GM18499 (cell line): Measurements from ENCODE around the gene BAZ1B.
"Not testable (repeated sequence)": the region's sequence is repeated elsewhere in the genome, so short reads cannot be mapped to it uniquely, and the experiment has no call there.

Experiments
- ATAC-seq: cut with Tn5 transposase; IDR thresholded peaks from one replicate; pipeline ENCODE4 v1.9.1; 2021; ENCODE audit warnings: moderate number of reproducible peaks; ENCODE audit not compliant: insufficient read depth, unreplicated experiment

Gene BAZ1B, protein sequence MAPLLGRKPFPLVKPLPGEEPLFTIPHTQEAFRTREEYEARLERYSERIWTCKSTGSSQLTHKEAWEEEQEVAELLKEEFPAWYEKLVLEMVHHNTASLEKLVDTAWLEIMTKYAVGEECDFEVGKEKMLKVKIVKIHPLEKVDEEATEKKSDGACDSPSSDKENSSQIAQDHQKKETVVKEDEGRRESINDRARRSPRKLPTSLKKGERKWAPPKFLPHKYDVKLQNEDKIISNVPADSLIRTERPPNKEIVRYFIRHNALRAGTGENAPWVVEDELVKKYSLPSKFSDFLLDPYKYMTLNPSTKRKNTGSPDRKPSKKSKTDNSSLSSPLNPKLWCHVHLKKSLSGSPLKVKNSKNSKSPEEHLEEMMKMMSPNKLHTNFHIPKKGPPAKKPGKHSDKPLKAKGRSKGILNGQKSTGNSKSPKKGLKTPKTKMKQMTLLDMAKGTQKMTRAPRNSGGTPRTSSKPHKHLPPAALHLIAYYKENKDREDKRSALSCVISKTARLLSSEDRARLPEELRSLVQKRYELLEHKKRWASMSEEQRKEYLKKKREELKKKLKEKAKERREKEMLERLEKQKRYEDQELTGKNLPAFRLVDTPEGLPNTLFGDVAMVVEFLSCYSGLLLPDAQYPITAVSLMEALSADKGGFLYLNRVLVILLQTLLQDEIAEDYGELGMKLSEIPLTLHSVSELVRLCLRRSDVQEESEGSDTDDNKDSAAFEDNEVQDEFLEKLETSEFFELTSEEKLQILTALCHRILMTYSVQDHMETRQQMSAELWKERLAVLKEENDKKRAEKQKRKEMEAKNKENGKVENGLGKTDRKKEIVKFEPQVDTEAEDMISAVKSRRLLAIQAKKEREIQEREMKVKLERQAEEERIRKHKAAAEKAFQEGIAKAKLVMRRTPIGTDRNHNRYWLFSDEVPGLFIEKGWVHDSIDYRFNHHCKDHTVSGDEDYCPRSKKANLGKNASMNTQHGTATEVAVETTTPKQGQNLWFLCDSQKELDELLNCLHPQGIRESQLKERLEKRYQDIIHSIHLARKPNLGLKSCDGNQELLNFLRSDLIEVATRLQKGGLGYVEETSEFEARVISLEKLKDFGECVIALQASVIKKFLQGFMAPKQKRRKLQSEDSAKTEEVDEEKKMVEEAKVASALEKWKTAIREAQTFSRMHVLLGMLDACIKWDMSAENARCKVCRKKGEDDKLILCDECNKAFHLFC (N-terminal part only)

DNA sequence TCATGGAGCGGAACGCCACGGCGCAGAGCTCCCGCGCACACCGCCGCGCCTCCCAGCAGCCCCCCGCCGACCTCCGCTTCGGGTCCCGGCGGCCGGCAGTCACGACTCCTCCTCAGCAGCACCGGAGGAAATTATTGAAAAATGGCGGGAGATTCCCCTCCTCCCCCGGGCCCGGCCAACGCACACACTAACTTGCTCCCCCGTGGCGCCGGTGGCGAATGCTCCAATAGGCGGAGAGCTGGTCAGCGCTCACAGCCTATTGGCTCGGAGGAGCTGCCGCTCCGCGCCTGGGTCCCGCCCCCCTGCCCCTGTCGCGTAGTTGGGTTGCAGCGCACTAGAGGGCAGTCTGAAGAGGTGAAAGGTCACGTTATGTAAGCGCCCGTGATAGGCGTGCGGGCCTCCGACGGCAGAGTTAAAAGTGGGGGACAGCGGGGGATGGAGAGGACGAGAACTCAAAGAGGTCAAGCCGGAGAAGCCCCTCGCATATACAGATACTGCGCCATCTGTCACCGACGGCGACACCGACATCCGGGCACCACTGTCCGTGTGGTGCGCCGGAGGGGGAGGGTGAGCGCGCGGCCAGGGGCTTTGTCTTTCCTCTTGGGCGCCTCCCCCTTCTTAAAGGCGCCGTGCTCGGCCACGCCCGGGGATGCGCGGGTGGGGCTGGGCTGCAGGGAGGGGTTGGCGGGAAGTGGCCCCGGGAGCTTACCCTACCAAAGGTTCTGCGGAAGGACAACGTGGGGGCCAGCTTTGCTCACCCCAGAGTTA lies at the start of gene BAZ1B:
Gene BAZ1B, minus strand, starts transcription at position 189 of the 768 bp plus-strand sequence. CDS start 360 bp downstream, outside the sequence.
- ATAC-seq, result peak; percentile 66

DNA sequence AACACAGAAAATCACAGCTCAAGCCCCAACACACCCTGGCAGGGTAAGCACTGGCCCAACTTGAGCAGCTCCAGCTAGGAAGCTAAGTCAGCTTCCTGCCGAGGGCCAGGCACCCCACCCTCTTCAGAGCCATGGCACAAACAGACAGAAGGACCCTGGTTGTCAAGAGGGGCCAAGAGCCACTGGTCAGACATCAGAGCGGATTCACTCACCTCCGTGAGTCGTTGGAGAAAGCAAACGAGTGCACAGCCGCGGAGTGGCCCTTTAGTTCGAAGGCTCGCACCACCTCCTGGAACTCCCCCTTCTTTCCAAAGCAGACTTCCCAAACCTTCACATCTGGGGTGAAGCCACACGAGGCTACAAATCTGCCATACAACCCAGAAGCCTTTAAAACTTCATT lies 48.9 kb upstream of the BAZ1B start:
- ATAC-seq, result no peak

DNA sequence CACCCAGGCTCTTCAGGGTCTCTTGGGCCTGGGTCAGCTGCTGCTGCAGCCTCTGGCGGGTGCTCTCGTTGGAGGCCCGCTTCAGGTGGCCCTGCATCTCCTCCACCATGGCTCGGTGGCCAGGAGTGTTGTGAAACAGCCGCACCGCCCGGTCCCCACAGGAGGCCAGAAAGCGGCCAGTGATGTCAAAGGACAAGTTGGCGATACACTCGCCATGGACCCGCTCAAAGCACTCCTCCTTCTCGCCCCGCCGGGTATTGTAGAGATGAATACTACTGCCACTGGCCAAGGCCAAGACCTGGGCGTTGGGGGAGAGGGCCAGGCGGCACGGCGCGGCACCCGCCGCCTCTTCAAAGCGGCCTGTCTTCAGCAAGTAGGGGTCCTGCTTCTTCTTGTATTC lies 48.4 kb upstream of the BAZ1B start:
- no peak for ATAC-seq

GRCh38 chr7:73569042-73569608 lies 47.0 kb upstream of the BAZ1B start:
- ATAC-seq, result no peak

GRCh38 chr7:73567846-73568685 lies 46.0 kb upstream of the BAZ1B start:
- ATAC-seq, result no peak

DNA sequence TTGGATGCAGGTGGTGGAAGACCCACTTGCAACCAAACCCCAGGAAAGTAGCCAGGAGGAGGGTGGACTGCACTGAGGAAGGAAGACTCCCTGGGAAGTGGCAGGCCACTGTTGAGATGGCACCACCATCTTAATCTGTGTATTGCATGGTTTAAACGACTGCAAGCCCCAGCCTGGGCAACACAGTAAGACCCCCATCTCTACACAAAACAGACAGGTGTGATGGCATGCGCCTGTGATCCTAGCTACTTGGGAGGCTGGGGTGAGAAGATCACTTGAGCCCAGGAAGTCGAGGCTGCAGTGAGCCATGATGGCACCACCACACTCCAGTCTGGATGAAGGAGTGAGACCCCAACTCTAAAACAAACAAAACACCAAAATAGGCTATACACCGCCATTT lies 45.0 kb upstream of the BAZ1B start:
- ATAC-seq, result no peak

- ATAC-seq, result not testable (repeated sequence)
Measured at GRCh38 chr7:73566431-73566830, 44.3 kb upstream of the BAZ1B start.

DNA sequence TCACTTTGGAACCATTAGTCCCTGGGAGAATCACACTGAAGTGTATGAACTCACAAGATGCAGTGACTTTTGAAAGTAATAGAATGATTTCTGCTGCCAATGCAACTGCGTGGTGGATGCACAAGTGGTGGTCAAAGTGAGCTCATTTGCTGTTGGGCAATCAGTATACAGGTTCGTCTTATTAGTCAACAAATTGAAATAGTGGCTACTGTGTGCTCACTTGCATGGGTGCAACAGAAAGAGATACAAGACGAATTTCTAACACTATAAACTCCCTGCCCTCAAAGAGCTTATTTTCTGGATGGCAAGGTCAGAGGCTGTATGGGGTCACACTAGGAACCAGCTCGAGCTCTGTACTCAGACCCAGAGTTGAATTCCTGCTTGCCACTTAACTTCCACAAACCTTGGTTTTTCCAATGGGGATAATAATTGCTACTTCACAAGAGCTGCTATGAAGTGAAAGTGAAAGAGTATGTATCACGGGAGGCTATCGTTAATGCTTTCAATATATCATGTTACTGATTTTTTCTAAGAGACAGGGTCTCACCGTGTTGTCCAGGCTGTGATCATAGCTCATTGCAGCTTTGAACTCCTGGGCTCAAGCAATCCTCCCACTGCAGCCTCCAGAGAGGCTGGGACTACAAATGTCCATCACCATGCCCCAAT lies 43.7 kb upstream of the BAZ1B start:
- no peak for ATAC-seq

DNA sequence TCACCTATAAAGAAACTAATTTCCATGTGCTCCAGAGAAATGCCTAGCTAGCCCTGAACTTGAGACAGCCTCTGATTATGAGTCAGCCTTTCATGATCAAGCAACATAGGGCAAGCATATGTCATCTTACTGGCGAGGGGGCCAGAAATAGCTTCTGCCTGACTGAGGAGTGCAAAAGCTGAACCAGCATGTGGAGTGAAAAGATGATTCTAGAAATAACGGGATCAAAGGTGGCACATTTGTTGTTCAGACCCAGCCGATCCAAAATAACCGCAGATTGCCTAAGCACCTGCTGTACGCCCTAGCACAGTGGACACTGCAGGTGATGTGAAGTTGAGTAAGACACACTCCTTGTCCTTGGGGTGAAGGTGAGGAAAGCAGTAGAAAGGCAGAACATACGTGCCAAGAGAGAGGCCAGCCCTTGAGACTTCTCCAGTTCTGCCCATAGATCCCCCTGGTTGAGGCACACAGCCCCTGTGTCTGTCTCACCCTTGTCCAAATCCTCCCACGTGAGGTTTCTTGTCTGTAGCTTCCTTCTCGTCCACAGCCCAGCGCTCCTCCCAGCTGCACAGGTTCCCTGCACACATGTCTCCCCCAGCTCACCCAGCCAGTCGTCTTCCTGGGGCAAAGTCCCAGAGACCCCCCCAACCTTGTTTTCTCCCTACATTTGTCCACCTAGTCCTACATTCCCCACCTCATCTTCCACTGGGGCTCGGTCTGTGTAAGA lies 38.2 kb upstream of the BAZ1B start:
- ATAC-seq, result no peak

DNA sequence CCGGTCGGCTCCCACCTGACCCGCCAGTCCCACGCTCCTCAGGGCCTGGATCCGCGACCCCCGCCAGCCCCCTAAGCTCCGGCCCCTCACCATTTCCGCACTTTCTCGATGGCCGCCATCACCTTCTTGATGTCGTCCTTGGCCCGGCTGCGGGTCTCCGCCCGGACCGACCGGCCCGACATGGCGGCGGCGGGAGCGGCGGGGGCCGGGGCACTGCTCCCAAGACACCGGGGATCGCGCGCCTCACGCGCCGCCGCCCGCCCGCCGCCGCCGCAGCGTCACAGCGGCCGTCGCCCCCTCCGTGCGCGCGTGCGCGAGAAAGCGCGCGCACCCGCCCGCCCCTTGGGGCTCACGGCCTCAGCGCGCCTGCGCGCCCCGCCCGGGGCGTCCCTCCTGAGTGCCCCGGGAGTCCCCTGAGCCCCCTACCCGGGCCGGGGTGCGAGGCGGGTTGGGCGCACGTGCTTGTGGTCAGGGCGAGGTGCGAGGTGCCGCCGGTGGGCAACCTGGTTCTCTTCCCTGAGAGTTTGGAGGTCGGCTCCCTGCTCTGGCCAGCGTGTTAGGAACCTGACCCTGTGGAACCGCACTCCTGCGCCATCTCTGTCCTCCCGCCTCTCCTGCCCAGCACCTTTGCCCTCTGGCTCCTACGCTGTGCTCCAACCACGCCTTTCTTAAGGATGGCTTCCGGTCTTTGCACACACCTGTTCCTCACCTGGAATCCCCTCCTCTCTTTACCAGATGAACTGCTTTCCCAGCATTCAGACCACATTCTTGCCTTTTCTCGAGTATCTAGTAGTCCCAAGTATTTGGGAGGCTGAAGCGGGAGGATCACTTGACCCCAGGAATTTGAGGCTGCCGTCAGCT lies 35.5 kb upstream of the BAZ1B start, which contains the start of gene BCL7B:
Gene BCL7B, minus strand, starts transcription at position 294 of the 861 bp plus-strand sequence. Its CDS starts 112 bp downstream, at position 182.
- no peak for ATAC-seq

- peak; percentile 44 for ATAC-seq
Measured at GRCh38 chr7:73557108-73557396, 35.0 kb upstream of the BAZ1B start.

DNA sequence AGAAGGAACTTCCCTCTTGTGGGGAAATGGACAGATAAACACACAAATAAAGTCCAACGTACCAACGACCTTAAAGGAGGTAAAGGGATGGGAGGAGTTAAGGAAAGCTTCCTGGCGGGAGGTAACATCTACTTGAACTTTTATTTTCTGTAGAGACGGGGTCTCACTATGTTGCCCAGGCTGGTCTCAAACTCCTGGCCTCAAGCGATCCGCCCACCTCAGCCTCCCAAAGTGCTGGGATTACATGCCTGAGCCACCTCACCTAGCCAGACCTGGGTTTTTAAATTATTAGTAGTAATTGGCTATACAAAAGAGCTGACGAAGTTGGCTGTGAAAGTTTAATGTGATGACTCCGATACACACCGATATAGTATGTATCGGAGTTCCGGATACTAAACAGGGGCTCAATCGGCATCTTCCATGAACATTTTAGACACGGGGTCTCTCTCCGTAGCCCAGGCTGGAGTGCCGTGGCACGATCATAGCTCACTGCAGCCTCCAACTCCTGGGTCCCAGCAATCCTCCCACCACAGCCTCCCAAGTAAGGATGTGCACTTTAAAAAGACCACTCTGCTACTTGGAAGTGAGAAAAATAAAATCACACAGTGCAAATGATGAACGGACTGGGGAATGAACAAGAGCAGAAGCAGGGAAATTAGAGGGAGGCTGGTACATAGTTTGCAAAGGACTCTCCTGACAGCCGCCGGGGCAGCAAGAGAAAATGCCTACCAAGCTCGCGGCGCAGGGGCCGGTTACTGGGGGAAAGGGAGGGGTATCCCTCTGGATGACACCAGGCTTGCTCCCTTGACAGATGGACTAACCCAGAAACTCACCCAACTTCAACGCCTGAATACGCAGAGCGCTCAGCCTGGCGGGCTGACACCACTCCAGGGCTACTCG lies 34.4 kb upstream of the BAZ1B start:
- no peak for ATAC-seq

GRCh38 chr7:73555411-73555982 lies 33.4 kb upstream of the BAZ1B start:
- ATAC-seq, result no peak

DNA sequence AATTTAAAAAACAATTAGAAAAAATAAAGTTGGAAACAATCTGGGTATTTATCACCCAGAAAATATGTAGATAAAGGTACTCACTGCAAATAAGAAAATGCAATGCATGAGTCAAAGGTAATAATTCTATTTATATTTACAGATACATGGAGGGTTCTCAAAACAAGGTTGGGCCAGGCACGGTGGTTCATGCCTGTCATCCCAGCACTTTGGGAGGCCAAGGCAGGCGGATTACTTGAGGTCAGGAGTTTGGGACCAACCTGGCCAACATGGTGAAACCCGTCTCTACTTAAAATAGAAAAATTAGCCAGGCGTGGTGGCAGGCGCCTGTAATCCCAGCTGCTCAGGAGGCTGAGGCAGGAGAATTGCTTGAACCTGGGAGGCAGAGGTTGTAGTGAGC lies 28.0 kb upstream of the BAZ1B start:
- not testable (repeated sequence) for ATAC-seq

GRCh38 chr7:73549176-73549575 lies 27.1 kb upstream of the BAZ1B start:
- ATAC-seq, result no peak
